Colonic mucosa (tissue), 4 donors: ENCODE measurements around the gene EVA1A. TPM values are rescaled to one million over a fixed set of nuclear protein-coding genes. Genes with fewer than 3 reads are reported as not detected.

Source experiments
- DNase-seq: peaks from one replicate; pipeline ENCODE4 v3.0.0-alpha.2; 2020
- H3K27ac ChIP-seq: fragments of 200-600 bp; one replicate; pipeline ENCODE4 v1.8.0; 2021
- H3K27me3 ChIP-seq: fragments of 200-600 bp; one replicate; pipeline ENCODE4 v1.8.0; 2021
- H3K36me3 ChIP-seq: fragments of 200-600 bp; one replicate; pipeline ENCODE4 v1.8.0; 2021
- H3K4me1 ChIP-seq: fragments of 200-600 bp; one replicate; pipeline ENCODE4 v1.8.0; 2021; ENCODE audit warnings: mild to moderate bottlenecking
- H3K4me3 ChIP-seq: fragments of 200-600 bp; one replicate; pipeline ENCODE4 v1.8.0; 2021
- H3K9ac ChIP-seq, 2 donors: one replicate each; pipeline ENCODE4 v1.7.0; 2013; ENCODE audit warnings: control low read depth in 2 of 2, low read depth in 2 of 2, low read length in 2 of 2
- H3K9me3 ChIP-seq: fragments of 200-600 bp; one replicate; pipeline ENCODE4 v1.8.0; 2021
- CTCF ChIP-seq: fragments of 200-600 bp; IDR thresholded peaks from one replicate; pipeline ENCODE4 v1.8.0; 2022; ENCODE audit warnings: antibody characterized with exemption, mild to moderate bottlenecking
- intact Hi-C: fragments of 100-400 bp; cut with DNase I; formaldehyde crosslinking; loops from one replicate; pipeline ENCODE4 v1.14.1; 2022
- total RNA-seq, 2 donors: library from RNA; stranded (reverse); fragmentation: NEBNext Ultra II Directional in 1 of 2; extraction: Animal tissue kit (Norgen Biotek cat#: 25700) in 1 of 2; gene quantifications; one replicate each; pipeline ENCODE4 v1.2.1, GENCODE V29; 2021
- donor health status: healthy.
- donor health status: DM: no; HTN: no; CAD: no.
- donor health status: DM: no; HTN: no; CAD: no.

EVA1A gene
- total RNA-seq, 2 donors from 2014 or later, result 0.25 to 0.77 TPM

DNA sequence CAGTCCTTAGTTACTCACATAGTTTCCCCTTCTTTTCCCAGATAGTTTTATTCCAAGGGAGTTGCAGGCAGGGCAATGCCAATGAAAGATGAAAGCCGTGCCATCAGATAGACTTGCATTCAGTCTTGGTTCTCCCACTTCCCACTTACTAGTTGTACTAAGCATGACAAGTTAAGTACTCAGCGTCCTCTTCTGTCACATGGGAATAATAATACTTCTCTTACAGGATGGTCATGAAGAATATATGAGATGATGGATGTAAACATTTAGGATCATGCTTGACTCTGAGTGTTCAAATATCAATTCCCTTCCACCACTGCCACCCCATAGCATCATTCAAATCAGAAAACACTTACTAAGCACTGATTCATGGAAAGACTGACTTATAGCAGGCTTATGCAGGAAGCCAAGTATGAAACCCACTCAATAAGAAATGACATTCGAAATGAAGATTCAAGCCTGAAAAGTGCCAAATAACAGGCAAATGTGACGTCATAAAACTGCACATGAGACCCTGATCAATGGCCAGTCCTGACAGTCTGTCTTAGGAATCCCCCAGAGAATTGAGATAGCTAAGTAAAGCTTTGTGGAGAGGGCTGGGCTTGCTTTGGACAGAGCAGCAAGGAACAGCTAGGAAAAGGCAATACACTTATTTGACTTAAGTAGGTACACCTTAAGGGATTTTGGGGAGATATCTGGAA, 11.1 kb upstream of the EVA1A start:
- Histone ChIP-seq H3K27me3 (no peaks in the 10 kb centered on the region), H3K9me3 (no peaks in the 10 kb centered on the region), H3K4me3 (no peak overlapping the region), H3K36me3 (no peaks in the 10 kb centered on the region), H3K4me1 (no peaks in the 10 kb centered on the region), H3K9ac (no peak overlapping the region), H3K27ac (no peak overlapping the region)
- intact Hi-C loops, result no loop called here
- DNase-seq, result no peak
- no peak for TF ChIP-seq CTCF

DNA sequence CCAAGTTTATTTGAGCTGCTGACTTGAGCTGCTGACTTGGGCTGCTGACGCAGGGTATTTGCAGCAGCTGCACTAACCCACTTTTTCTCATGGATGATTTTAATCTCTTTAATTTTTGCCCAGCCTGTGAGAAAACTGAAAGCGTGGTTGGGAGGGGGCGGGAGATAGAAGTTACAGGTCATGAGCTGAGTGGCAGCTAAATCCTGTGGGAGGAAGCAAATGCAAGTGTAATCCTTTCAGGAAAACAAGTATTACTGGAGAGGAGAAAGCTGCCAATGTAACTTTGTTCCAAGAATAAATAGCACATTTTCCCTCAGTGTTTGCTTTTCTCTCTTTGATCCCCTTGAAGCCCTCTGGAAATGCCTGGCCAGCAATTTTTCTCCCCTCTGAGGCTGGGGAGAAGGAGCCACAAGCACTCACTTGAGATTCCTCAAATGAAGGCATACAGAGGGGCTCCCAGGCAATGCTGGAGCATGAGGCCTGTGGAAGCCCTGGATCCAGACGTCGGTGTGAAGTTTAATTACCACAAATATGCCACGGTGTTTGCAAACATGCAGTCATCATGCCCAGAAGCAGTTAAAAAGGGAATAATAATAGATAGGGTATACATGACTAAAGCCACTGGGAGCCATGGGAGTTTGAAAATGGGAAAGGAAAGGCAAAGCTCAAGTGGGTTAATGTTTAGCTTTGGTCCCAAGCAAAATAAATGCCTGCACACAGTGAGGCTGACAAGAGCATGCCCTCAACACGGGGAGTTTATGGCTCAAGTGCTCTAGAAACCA, 10.4 kb upstream of the EVA1A start:
- Histone ChIP-seq H3K9me3 (no peaks in the 10 kb centered on the region), H3K9ac (no peak overlapping the region), H3K27ac (no peak overlapping the region), H3K27me3 (no peaks in the 10 kb centered on the region), H3K36me3 (no peaks in the 10 kb centered on the region), H3K4me1 (no peaks in the 10 kb centered on the region), H3K4me3 (no peak overlapping the region)
- TF ChIP-seq CTCF, result no peak
- no peak for DNase-seq
- intact Hi-C loops, result no loop called here

DNA sequence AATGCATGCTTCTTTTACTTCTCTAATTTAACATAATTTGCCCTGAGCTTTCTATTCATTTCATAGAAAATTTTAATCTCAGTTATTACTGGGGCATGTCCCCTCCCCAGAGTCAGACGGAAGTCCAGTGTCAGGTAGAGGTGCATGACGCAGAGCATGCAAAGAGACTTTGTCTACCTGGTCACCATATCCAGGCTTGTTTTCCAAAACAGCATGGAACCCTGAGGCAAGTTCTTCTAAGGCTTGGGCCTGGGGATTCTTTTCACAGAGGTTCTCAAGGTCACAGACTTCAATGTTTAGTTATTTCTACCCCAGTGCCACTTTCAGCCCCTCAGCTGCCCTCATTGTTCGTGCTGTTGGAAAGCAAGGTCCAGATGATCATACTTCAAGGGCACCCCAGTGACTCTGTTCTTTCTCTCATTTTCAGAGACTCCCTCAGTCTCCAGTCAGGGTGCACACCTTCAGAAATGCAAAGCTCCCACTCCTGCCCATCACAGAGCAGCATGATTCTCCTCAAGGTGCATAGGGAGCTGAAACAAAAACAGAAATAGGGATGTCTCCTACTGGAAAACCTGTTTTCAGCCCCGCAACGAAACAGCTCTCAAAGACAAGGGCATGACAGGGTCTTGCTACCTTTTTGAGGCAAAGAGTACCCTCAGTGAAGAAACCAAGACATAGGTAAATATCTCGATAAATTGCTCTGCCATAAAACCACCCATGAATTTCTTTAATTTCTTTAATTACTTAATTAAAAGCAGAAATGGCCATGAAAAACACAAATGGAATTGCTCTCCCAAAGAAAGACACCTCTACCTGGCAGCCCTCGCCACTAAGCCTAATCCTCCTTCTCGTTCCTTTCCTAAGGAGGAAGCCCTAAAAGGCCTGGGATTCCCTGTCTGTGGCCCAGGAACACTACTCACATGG, 9.5 kb upstream of the EVA1A start:
- intact Hi-C loops, result no loop called here
- no peak overlapping the region for H3K4me3 ChIP-seq
- H3K9me3 ChIP-seq, result no peaks in the 10 kb centered on the region
- H3K9ac ChIP-seq, result no peak overlapping the region
- H3K36me3 ChIP-seq, result no peaks in the 10 kb centered on the region
- H3K4me1 ChIP-seq, result no peaks in the 10 kb centered on the region
- no peak for TF ChIP-seq CTCF
- H3K27ac ChIP-seq, result no peak overlapping the region
- DNase-seq, result no peak
- H3K27me3 ChIP-seq, result no peaks in the 10 kb centered on the region

GRCh38 chr2:75569546-75569945, 8.8 kb upstream of the EVA1A start:
- no peak overlapping the region for H3K9ac ChIP-seq
- TF ChIP-seq CTCF, result no peak
- no peaks in the 10 kb centered on the region for H3K4me1 ChIP-seq
- DNase-seq, result no peak
- H3K4me3 ChIP-seq, result no peak overlapping the region
- H3K36me3 ChIP-seq, result no peaks in the 10 kb centered on the region
- H3K27me3 ChIP-seq, result no peaks in the 10 kb centered on the region
- no peaks in the 10 kb centered on the region for H3K9me3 ChIP-seq
- intact Hi-C loops, result no loop called here
- H3K27ac ChIP-seq, result no peak overlapping the region

- H3K27me3 ChIP-seq, result no peaks in the 10 kb centered on the region
- TF ChIP-seq CTCF, result no peak
- H3K9me3 ChIP-seq, result no peaks in the 10 kb centered on the region
- H3K36me3 ChIP-seq, result no peaks in the 10 kb centered on the region
- no peak for DNase-seq
- no peak overlapping the region for H3K4me3 ChIP-seq
- H3K27ac ChIP-seq, result no peak overlapping the region
- intact Hi-C loops, result no loop called here
- no peak overlapping the region for H3K9ac ChIP-seq
- H3K4me1 ChIP-seq, result no peaks in the 10 kb centered on the region
These were observed 7.4 kb upstream of the EVA1A start for GRCh38 chr2:75568174-75568573.
